Measurements from ENCODE around the gene RFC1.
A peak's percentile ranks its signal among the peaks of the same experiment; 100 is the strongest.
"Not testable (repeated sequence)": the region's sequence is repeated elsewhere in the genome, so short reads cannot be mapped to it uniquely, and the experiment has no call there.

The RFC1 gene, protein sequence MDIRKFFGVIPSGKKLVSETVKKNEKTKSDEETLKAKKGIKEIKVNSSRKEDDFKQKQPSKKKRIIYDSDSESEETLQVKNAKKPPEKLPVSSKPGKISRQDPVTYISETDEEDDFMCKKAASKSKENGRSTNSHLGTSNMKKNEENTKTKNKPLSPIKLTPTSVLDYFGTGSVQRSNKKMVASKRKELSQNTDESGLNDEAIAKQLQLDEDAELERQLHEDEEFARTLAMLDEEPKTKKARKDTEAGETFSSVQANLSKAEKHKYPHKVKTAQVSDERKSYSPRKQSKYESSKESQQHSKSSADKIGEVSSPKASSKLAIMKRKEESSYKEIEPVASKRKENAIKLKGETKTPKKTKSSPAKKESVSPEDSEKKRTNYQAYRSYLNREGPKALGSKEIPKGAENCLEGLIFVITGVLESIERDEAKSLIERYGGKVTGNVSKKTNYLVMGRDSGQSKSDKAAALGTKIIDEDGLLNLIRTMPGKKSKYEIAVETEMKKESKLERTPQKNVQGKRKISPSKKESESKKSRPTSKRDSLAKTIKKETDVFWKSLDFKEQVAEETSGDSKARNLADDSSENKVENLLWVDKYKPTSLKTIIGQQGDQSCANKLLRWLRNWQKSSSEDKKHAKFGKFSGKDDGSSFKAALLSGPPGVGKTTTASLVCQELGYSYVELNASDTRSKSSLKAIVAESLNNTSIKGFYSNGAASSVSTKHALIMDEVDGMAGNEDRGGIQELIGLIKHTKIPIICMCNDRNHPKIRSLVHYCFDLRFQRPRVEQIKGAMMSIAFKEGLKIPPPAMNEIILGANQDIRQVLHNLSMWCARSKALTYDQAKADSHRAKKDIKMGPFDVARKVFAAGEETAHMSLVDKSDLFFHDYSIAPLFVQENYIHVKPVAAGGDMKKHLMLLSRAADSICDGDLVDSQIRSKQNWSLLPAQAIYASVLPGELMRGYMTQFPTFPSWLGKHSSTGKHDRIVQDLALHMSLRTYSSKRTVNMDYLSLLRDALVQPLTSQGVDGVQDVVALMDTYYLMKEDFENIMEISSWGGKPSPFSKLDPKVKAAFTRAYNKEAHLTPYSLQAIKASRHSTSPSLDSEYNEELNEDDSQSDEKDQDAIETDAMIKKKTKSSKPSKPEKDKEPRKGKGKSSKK

GRCh38 chr4:39365830-39366771 is at the start of gene RFC1:
Gene RFC1, minus strand, starts transcription at chr4:39366362. Its CDS starts 121 bp downstream, at chr4:39366241.
- peak within 1 kb of the TSS; percentile 87 for H3K4me3 Mint-ChIP-seq
- H3K27ac Mint-ChIP-seq, result peak within 1 kb of the TSS; percentile 88
- peak; percentile 90 for DNase-seq (ENCODE audit: low spot score)
- H3K36me3 Mint-ChIP-seq (ENCODE audit: low read depth), result peaks cover 13% of the 10 kb centered on the region
- no peaks in the 10 kb centered on the region for H3K27me3 Mint-ChIP-seq (ENCODE audit: low read depth)
- peaks cover 25% of the 10 kb centered on the region for H3K4me1 Mint-ChIP-seq (ENCODE audit: low read depth)
- H3K9me3 Mint-ChIP-seq, result peaks cover 13% of the 10 kb centered on the region

DNA sequence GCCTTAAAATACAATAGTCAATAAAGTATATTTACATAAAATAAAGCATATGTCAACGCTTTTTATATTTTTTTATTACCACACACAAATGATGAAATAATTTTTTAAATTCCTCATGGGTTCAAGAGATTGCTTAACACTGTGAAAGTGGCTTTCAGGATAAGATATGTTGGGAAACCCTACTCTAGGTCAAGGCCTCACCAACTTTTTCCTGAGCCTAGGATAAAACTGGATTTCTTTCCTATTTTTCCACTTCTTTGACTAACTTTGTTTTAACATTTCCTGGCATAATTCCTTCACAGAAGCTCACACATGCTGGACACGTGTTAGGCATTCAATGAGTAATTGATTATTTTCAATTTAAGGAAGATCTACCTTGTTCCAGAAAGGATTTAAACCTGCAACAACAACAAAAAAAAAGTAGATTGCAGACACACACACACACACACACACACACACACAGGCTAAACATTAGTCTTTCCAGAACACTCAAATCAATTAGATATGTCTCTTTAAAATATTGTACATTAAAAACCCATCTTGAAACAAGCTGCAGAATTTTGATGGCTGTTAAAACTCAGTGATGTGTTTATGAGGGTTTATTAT is 49.6 kb upstream of the RFC1 start:
- no peak for DNase-seq (ENCODE audit: low spot score)
- Mint-ChIP-seq H3K4me3 (no peak overlapping the region), H3K27ac (no peak overlapping the region), H3K27me3 (ENCODE audit: low read depth) (no peaks in the 10 kb centered on the region), H3K36me3 (ENCODE audit: low read depth) (no peaks in the 10 kb centered on the region), H3K4me1 (ENCODE audit: low read depth) (no peaks in the 10 kb centered on the region), H3K9me3 (no peaks in the 10 kb centered on the region)

DNA sequence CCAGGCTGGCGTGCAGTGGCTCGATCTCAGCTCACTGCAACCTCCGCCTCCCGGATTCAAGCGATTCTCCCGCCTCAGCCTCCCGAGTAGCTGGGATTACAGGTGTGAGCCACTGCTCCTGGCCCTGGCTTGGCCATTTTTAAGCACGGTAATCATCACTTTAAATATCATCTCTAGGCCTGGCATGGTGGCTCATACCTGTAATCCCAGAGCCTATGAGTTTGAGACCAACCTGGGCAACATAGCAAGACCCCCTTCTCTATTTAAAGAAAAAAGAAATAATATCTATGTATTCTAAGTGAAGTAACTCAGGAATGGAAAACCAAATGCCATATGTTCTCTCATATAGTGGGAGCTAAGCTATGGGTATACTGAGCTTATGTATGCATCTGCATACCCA is 45.4 kb upstream of the RFC1 start:
- not testable (repeated sequence) for DNase-seq (ENCODE audit: low spot score); H3K4me1 Mint-ChIP-seq (ENCODE audit: low read depth); H3K4me3 Mint-ChIP-seq; H3K9me3 Mint-ChIP-seq; H3K36me3 Mint-ChIP-seq (ENCODE audit: low read depth); H3K27ac Mint-ChIP-seq; H3K27me3 Mint-ChIP-seq (ENCODE audit: low read depth)

- no peak for DNase-seq (ENCODE audit: low spot score)
Observed at GRCh38 chr4:39410415-39410814, 44.3 kb upstream of the RFC1 start.

GRCh38 chr4:39407584-39407885 is 41.4 kb upstream of the RFC1 start:
- H3K9me3 Mint-ChIP-seq, result no peaks in the 10 kb centered on the region
- no peak for DNase-seq (ENCODE audit: low spot score)
- no peaks in the 10 kb centered on the region for H3K4me1 Mint-ChIP-seq (ENCODE audit: low read depth)
- H3K4me3 Mint-ChIP-seq, result no peak overlapping the region
- no peak overlapping the region for H3K27ac Mint-ChIP-seq
- no peaks in the 10 kb centered on the region for H3K36me3 Mint-ChIP-seq (ENCODE audit: low read depth)
- H3K27me3 Mint-ChIP-seq (ENCODE audit: low read depth), result peaks cover 9% of the 10 kb centered on the region

More at GRCh38 chr4:39410415-39410814, 44.3 kb upstream of the RFC1 start:
- H3K4me3 Mint-ChIP-seq, result no peak overlapping the region
- H3K9me3 Mint-ChIP-seq, result no peaks in the 10 kb centered on the region
- no peaks in the 10 kb centered on the region for H3K4me1 Mint-ChIP-seq (ENCODE audit: low read depth)
- no peak overlapping the region for H3K27ac Mint-ChIP-seq
- H3K36me3 Mint-ChIP-seq (ENCODE audit: low read depth), result no peaks in the 10 kb centered on the region
- peaks cover 9% of the 10 kb centered on the region for H3K27me3 Mint-ChIP-seq (ENCODE audit: low read depth)

DNA sequence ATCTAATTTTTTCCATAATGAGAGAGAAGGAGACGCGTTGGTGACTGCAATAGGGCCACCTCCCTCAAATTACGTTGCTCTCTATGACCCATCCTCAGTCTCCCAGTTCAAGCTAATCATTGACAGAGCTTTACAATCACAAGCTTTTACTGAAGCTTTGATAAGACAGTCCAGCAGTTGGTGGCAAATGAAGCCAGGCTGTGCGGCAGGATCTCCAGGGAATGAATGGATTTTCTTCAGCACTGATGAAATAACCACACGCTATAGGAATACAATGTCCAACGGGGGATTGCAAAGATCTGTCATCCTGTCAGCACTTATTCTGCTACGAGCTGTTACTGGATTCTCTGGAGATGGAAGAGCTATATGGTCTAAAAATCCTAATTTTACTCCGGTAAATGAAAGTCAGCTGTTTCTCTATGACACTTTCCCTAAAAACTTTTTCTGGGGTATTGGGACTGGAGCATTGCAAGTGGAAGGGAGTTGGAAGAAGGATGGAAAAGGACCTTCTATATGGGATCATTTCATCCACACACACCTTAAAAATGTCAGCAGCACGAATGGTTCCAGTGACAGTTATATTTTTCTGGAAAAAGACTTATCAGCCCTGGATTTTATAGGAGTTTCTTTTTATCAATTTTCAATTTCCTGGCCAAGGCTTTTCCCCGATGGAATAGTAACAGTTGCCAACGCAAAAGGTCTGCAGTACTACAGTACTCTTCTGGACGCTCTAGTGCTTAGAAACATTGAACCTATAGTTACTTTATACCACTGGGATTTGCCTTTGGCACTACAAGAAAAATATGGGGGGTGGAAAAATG is 40.8 kb upstream of the RFC1 start, which contains the start of gene KLB:
Gene KLB (plus strand): TSS at position 168 of the 821 bp plus-strand sequence. CDS start 20 bp downstream, at position 188.
- H3K27me3 Mint-ChIP-seq (ENCODE audit: low read depth), result peaks cover 9% of the 10 kb centered on the region
- no peaks in the 10 kb centered on the region for H3K4me1 Mint-ChIP-seq (ENCODE audit: low read depth)
- no peaks in the 10 kb centered on the region for H3K36me3 Mint-ChIP-seq (ENCODE audit: low read depth)
- H3K27ac Mint-ChIP-seq, result no peak within 1 kb of the TSS
- H3K4me3 Mint-ChIP-seq, result no peak within 1 kb of the TSS
- DNase-seq (ENCODE audit: low spot score), result no peak
- H3K9me3 Mint-ChIP-seq, result no peaks in the 10 kb centered on the region

DNA sequence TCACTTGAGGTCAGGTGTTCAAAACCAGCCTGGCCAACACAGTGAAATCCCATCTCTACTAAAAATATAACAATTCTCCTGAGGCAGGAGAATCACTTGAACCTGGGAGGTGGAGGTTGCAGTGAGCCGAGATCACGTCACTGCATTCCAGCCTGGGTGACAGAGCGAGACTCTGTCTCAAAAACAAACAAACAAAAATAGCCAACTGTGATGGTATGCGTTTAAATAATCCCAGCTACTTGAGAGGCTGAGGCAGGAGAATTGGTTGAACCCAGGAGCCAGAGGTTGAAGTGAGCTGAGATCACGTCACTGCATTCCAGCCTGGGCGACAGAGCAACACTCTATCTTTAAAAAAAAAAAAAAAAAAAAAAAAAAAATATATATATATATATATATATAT is 35.5 kb upstream of the RFC1 start:
- H3K36me3 Mint-ChIP-seq (ENCODE audit: low read depth); H3K4me1 Mint-ChIP-seq (ENCODE audit: low read depth); H3K9me3 Mint-ChIP-seq; H3K4me3 Mint-ChIP-seq; DNase-seq (ENCODE audit: low spot score); H3K27ac Mint-ChIP-seq; H3K27me3 Mint-ChIP-seq (ENCODE audit: low read depth): not testable (repeated sequence)

GRCh38 chr4:39394706-39395105 is 28.5 kb upstream of the RFC1 start:
- no peaks in the 10 kb centered on the region for H3K4me1 Mint-ChIP-seq (ENCODE audit: low read depth)
- no peak for DNase-seq (ENCODE audit: low spot score)
- H3K27me3 Mint-ChIP-seq (ENCODE audit: low read depth), result peaks cover 3% of the 10 kb centered on the region
- no peak overlapping the region for H3K27ac Mint-ChIP-seq
- no peaks in the 10 kb centered on the region for H3K9me3 Mint-ChIP-seq
- no peak overlapping the region for H3K4me3 Mint-ChIP-seq
- no peaks in the 10 kb centered on the region for H3K36me3 Mint-ChIP-seq (ENCODE audit: low read depth)

GRCh38 chr4:39390603-39391002 is 24.4 kb upstream of the RFC1 start:
- no peaks in the 10 kb centered on the region for H3K36me3 Mint-ChIP-seq (ENCODE audit: low read depth)
- no peak overlapping the region for H3K27ac Mint-ChIP-seq

DNA sequence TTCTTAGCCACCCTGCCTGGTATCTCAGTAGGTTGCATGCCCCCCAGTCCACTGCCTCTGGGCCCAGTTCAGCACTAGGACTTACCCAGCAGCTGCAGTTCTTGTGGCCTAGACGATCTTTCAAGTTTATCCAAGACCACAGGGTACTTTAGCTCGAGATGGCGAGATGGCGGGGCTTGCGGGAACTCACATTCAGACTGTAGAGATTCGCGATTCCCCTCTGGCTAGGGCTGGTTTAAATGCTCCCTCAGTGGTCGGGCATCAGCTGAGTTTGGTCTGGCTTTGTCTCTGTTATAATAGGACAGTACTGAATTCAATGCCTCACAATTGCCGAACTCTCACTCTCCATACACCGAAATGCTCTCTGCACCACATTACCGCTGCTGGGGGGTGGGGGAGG is 18.4 kb upstream of the RFC1 start:
- H3K27me3 Mint-ChIP-seq (ENCODE audit: low read depth), result peaks cover 24% of the 10 kb centered on the region
- peaks cover 9% of the 10 kb centered on the region for H3K9me3 Mint-ChIP-seq
- H3K36me3 Mint-ChIP-seq (ENCODE audit: low read depth), result no peaks in the 10 kb centered on the region
- no peak overlapping the region for H3K27ac Mint-ChIP-seq
- H3K4me1 Mint-ChIP-seq (ENCODE audit: low read depth), result no peaks in the 10 kb centered on the region
- no peak overlapping the region for H3K4me3 Mint-ChIP-seq
- no peak for DNase-seq (ENCODE audit: low spot score)

More at GRCh38 chr4:39390603-39391002, 24.4 kb upstream of the RFC1 start:
- Mint-ChIP-seq H3K4me1 (ENCODE audit: low read depth) (no peaks in the 10 kb centered on the region), H3K9me3 (no peaks in the 10 kb centered on the region), H3K27me3 (ENCODE audit: low read depth) (no peaks in the 10 kb centered on the region), H3K4me3 (no peak overlapping the region)
- no peak for DNase-seq (ENCODE audit: low spot score)

GRCh38 chr4:39383690-39384089 is 17.5 kb upstream of the RFC1 start:
- Mint-ChIP-seq H3K36me3 (ENCODE audit: low read depth) (no peaks in the 10 kb centered on the region), H3K27me3 (ENCODE audit: low read depth) (peaks cover 31% of the 10 kb centered on the region), H3K4me1 (ENCODE audit: low read depth) (no peaks in the 10 kb centered on the region), H3K4me3 (no peak overlapping the region), H3K27ac (no peak overlapping the region), H3K9me3 (peaks cover 11% of the 10 kb centered on the region)
- DNase-seq (ENCODE audit: low spot score), result no peak

DNA sequence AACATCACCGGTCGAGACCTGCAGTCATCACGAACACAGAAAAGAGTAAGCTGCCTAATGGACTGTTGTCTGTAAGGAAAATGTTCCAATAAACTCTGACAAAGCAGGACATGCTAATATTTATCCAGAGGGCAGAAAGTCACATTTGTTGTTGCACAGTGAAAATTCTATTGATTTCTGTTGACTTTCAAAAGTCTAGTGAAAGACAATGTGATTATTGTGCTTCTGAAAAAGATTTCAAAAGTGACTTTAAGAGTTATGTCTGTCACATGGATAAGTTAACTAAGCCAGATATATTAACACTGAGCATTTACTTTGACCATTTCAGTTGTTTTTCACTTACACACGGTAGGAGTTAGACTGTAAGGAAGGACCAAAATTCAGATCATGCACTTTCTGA is 9.3 kb upstream of the RFC1 start:
- H3K36me3 Mint-ChIP-seq (ENCODE audit: low read depth), result peaks cover 2% of the 10 kb centered on the region
- H3K4me3 Mint-ChIP-seq, result no peak overlapping the region
- H3K9me3 Mint-ChIP-seq, result peaks cover 27% of the 10 kb centered on the region
- DNase-seq (ENCODE audit: low spot score), result no peak
- peaks cover 26% of the 10 kb centered on the region for H3K27me3 Mint-ChIP-seq (ENCODE audit: low read depth)
- no peaks in the 10 kb centered on the region for H3K4me1 Mint-ChIP-seq (ENCODE audit: low read depth)
- no peak overlapping the region for H3K27ac Mint-ChIP-seq
